ENCODE data around the gene KPNA3.

- TF ChIP-seq TOX (CRISPR knock-in tag; IDR thresholded peaks at IDR 0.05; ENCODE audit: borderline replicate concordance) (no peak), CSRNP3 (CRISPR knock-in tag; IDR thresholded peaks at IDR 0.05) (no peak), OSR1 (CRISPR knock-in tag; IDR thresholded peaks at IDR 0.05) (no peak), ZFP3 (CRISPR knock-in tag; IDR thresholded peaks at IDR 0.05) (no peak), ZNF70 (CRISPR knock-in tag; IDR thresholded peaks at IDR 0.05) (no peak), PATZ1 (CRISPR knock-in tag; IDR thresholded peaks at IDR 0.05; ENCODE audit: borderline replicate concordance) (no peak), TSHZ2 (CRISPR knock-in tag; IDR thresholded peaks at IDR 0.05) (no peak), TCF4 (CRISPR knock-in tag; IDR thresholded peaks at IDR 0.05; ENCODE audit: borderline replicate concordance) (no peak)
These were observed 99.2 kb downstream of the KPNA3 start for GRCh38 chr13:49693191-49693733.

All from SK-N-SH treated with all-trans-retinoic acid at 6 μM for 48 hours (cell line).